H9 (cell line): ENCODE results near the gene DECR2. TPM values are rescaled to one million over a fixed set of nuclear protein-coding genes. Genes with fewer than 3 reads are reported as not detected.

Experiments
- DNase-seq: peaks from one replicate; pipeline ENCODE4 v3.0.0-alpha.2; 2017
- H2AFZ ChIP-seq: one replicate; pipeline ENCODE4 v1.6.1; 2013; ENCODE audit warnings: mild to moderate bottlenecking, low read length, control low read depth, moderate library complexity
- H2AK5ac ChIP-seq: 2 replicates; pipeline ENCODE4 v1.6.1; 2013; ENCODE audit warnings: low read length, control low read depth, mixed read lengths; ENCODE audit not compliant: insufficient read length
- H2BK120ac ChIP-seq: one replicate; pipeline ENCODE4 v1.6.1; 2013; ENCODE audit warnings: low read depth, mild to moderate bottlenecking, low read length, control low read depth, inconsistent platforms; ENCODE audit not compliant: poor library complexity, severe bottlenecking
- H2BK12ac ChIP-seq: 2 replicates; pipeline ENCODE4 v1.6.1; 2013; ENCODE audit warnings: low read length, control low read depth, mixed read lengths, low read depth; ENCODE audit not compliant: insufficient read length
- H2BK15ac ChIP-seq: 2 replicates; pipeline ENCODE4 v1.6.1; 2013; ENCODE audit warnings: low read depth, low read length, control low read depth
- H2BK20ac ChIP-seq: one replicate; pipeline ENCODE4 v1.6.1; 2013; ENCODE audit warnings: low read depth, mild to moderate bottlenecking, low read length, control low read depth, inconsistent platforms; ENCODE audit not compliant: poor library complexity, severe bottlenecking
- H2BK5ac ChIP-seq: 2 replicates; pipeline ENCODE4 v1.6.1; 2013; ENCODE audit warnings: low read length, control low read depth, mixed read lengths; ENCODE audit not compliant: insufficient read length
- H3K14ac ChIP-seq: 2 replicates; pipeline ENCODE4 v1.6.1; 2013; ENCODE audit warnings: low read length, control low read depth; ENCODE audit not compliant: insufficient read depth
- H3K18ac ChIP-seq: 2 replicates; pipeline ENCODE4 v1.6.1; 2013; ENCODE audit warnings: low read depth, mild to moderate bottlenecking, mixed read lengths, low read length, control low read depth; ENCODE audit not compliant: insufficient read length
- H3K23ac ChIP-seq: 2 replicates; pipeline ENCODE4 v1.6.1; 2013; ENCODE audit warnings: low read length, control low read depth, mixed read lengths, low read depth; ENCODE audit not compliant: insufficient read length
- H3K23me2 ChIP-seq: 2 replicates; pipeline ENCODE4 v1.6.1; 2013; ENCODE audit warnings: low read depth, mild to moderate bottlenecking, mixed read lengths, low read length, control low read depth; ENCODE audit not compliant: insufficient read length, poor library complexity, severe bottlenecking
- H3K27ac ChIP-seq: 2 replicates; pipeline ENCODE4 v1.5.1; 2013; ENCODE audit warnings: low read length, control low read depth, mixed read lengths, low read depth; ENCODE audit not compliant: insufficient read length
- H3K27me3 ChIP-seq: 2 replicates; pipeline ENCODE4 v1.6.1; 2013; ENCODE audit warnings: low read length, control low read depth, inconsistent platforms; ENCODE audit not compliant: insufficient read depth
- H3K4ac ChIP-seq: 2 replicates; pipeline ENCODE4 v1.6.1; 2013; ENCODE audit warnings: low read depth, mild to moderate bottlenecking, control low read depth, inconsistent platforms, low read length, moderate library complexity
- H3K4me1 ChIP-seq: 2 replicates; pipeline ENCODE4 v1.6.1; 2013; ENCODE audit warnings: low read length, control low read depth, inconsistent platforms; ENCODE audit not compliant: insufficient read depth
- H3K4me2 ChIP-seq: 2 replicates; pipeline ENCODE4 v1.6.1; 2013; ENCODE audit warnings: low read length, control low read depth, mixed read lengths; ENCODE audit not compliant: insufficient read length, insufficient read depth
- H3K56ac ChIP-seq: 2 replicates; pipeline ENCODE4 v1.6.1; 2013; ENCODE audit warnings: low read depth, mild to moderate bottlenecking, mixed read lengths, low read length, control low read depth; ENCODE audit not compliant: insufficient read length
- H3K79me1 ChIP-seq: 2 replicates; pipeline ENCODE4 v1.6.1; 2013; ENCODE audit warnings: low read depth, mild to moderate bottlenecking, moderate library complexity, low read length, control low read depth, inconsistent platforms; ENCODE audit not compliant: insufficient read depth, poor library complexity, severe bottlenecking
- H3K79me2 ChIP-seq: 2 replicates; pipeline ENCODE4 v1.6.1; 2013; ENCODE audit warnings: low read length, control low read depth, inconsistent platforms; ENCODE audit not compliant: insufficient read depth
- H3K9ac ChIP-seq: 2 replicates; pipeline ENCODE4 v1.6.1; 2013; ENCODE audit warnings: low read length, control low read depth, mixed read lengths; ENCODE audit not compliant: insufficient read length; ENCODE audit errors: extremely low read depth
- H3K9me3 ChIP-seq: one replicate; pipeline ENCODE4 v1.6.1; 2013; ENCODE audit warnings: low read depth, low read length, inconsistent platforms; ENCODE audit not compliant: control insufficient read depth
- H3T11ph ChIP-seq: one replicate; pipeline ENCODE4 v1.6.1; 2013; ENCODE audit warnings: mild to moderate bottlenecking, low read length, control low read depth, inconsistent platforms
- H4K20me1 ChIP-seq: one replicate; pipeline ENCODE4 v1.6.1; 2013; ENCODE audit not compliant: control insufficient read depth, insufficient read length, insufficient read depth
- H4K5ac ChIP-seq: 2 replicates; pipeline ENCODE4 v1.6.1; 2013; ENCODE audit warnings: low read depth, mild to moderate bottlenecking, mixed read lengths, low read length, control low read depth; ENCODE audit not compliant: insufficient read length
- H4K8ac ChIP-seq: replicated peaks from 2 replicates; pipeline ENCODE4 v1.6.1; 2013; ENCODE audit warnings: low read length, control low read depth, mixed read lengths, low read depth; ENCODE audit not compliant: insufficient read length
- H4K91ac ChIP-seq: 2 replicates; pipeline ENCODE4 v1.6.1; 2013; ENCODE audit warnings: low read depth, mild to moderate bottlenecking, moderate library complexity, mixed read lengths, low read length, control low read depth; ENCODE audit not compliant: insufficient read length
- H3K27ac Mint-ChIP-seq, 3 experiments: 2 replicates in 2 of 3; 3 replicates in 1 of 3; pipeline ENCODE4 v1.8.0; 2020 to 2021; ENCODE audit warnings: mixed read lengths in 3 of 3, mild to moderate bottlenecking in 1 of 3, moderate library complexity in 1 of 3
- H3K27me3 Mint-ChIP-seq: 2 replicates; pipeline ENCODE4 v1.8.0; 2021; ENCODE audit warnings: low read depth, mild to moderate bottlenecking, moderate library complexity, mixed read lengths
- H3K36me3 Mint-ChIP-seq, 3 experiments: 2 replicates in 2 of 3; 3 replicates in 1 of 3; pipeline ENCODE4 v1.8.0; 2020 to 2021; ENCODE audit warnings: low read depth in 3 of 3, mixed read lengths in 3 of 3; ENCODE audit not compliant: insufficient read depth in 1 of 3
- H3K4me1 Mint-ChIP-seq, 2 experiments: 2 replicates each; pipeline ENCODE4 v1.8.0; 2020; ENCODE audit warnings: mixed read lengths in 2 of 2
- H3K4me3 Mint-ChIP-seq, 2 experiments: 2 replicates in 1 of 2; 3 replicates in 1 of 2; pipeline ENCODE4 v1.8.0; 2020 to 2021; ENCODE audit warnings: mild to moderate bottlenecking in 2 of 2, mixed read lengths in 2 of 2, moderate library complexity in 1 of 2
- H3K9me3 Mint-ChIP-seq, 2 experiments: 2 replicates in 1 of 2; 3 replicates in 1 of 2; pipeline ENCODE4 v1.8.0; 2020; ENCODE audit warnings: mild to moderate bottlenecking in 2 of 2, mixed read lengths in 2 of 2, moderate library complexity in 1 of 2
- CTCF ChIP-seq: fragments of 200-600 bp; sonication (generic); conservative IDR thresholded peaks from 3 replicates; pipeline ENCODE4 v1.8.0; 2021; ENCODE audit warnings: antibody characterized with exemption, mild to moderate bottlenecking
- WGBS: extraction: QIAGEN DNeasy Blood & Tissue Kit; methylation state at CpG from one replicate; pipeline ENCODE4 v1.1.7; 2013; ENCODE audit warnings: missing lambda C conversion rate, low lambda C conversion rate, mixed read lengths; ENCODE audit not compliant: insufficient read length; ENCODE audit errors: extremely low coverage; 5-methylcytosine and 5-hydroxymethylcytosine counted together
- total RNA-seq: library from RNA; stranded (reverse); gene quantifications from 2 replicates; pipeline ENCODE4 v1.2.1, GENCODE V29; 2021

The DECR2 gene
- total RNA-seq, 1 experiment from 2014 or later = 39.3 TPM

- no peak for DNase-seq
- no peak for TF ChIP-seq CTCF
- no peaks in the 10 kb centered on the region for H3K9me3 ChIP-seq
- no peak overlapping the region for H3K4ac ChIP-seq
- H3T11ph ChIP-seq = no peak overlapping the region
- no peak overlapping the region for H2BK5ac ChIP-seq
- H4K8ac ChIP-seq = no peak overlapping the region
- Mint-ChIP-seq H3K4me3 (no peak overlapping the region), H3K27me3 (no peaks in the 10 kb centered on the region; the same call in 1 of the 2 replicates), H3K9me3 (no peaks in the 10 kb centered on the region), H3K27ac (no peak overlapping the region; a peak in 1 of 7 replicates), H3K36me3 (peaks cover 5 to 45% (median 20%) of the 10 kb centered on the region in 3 experiments), H3K4me1 (peaks cover 12 to 23% of the 10 kb centered on the region in 2 experiments)
- H3K79me2 ChIP-seq = no peaks in the 10 kb centered on the region; the same call in 1 of the 2 replicates
- H3K18ac ChIP-seq = no peak overlapping the region
- no peaks in the 10 kb centered on the region for H4K20me1 ChIP-seq
- H3K9ac ChIP-seq = no peak overlapping the region
- no peak overlapping the region for H3K23ac ChIP-seq
- no peak overlapping the region for H2AFZ ChIP-seq
- no CpG with 5 or more reads among the region's 23 CpGs for WGBS
- H3K4me1 ChIP-seq = no peaks in the 10 kb centered on the region
- no peak overlapping the region for H2BK15ac ChIP-seq
- no peak overlapping the region for H3K4me2 ChIP-seq
- H3K56ac ChIP-seq = no peak overlapping the region
- no peak overlapping the region for H4K91ac ChIP-seq
- no peak overlapping the region for H2BK20ac ChIP-seq
- H3K14ac ChIP-seq = no peak overlapping the region
- no peak overlapping the region for H2BK120ac ChIP-seq
- H3K79me1 ChIP-seq = no peaks in the 10 kb centered on the region
- no peak overlapping the region for H2AK5ac ChIP-seq
- H2BK12ac ChIP-seq = no peak overlapping the region
- no peak overlapping the region for H4K5ac ChIP-seq
- no peak overlapping the region for H3K27ac ChIP-seq
- H3K23me2 ChIP-seq = no peaks in the 10 kb centered on the region
- H3K27me3 ChIP-seq = no peaks in the 10 kb centered on the region
These were observed 26.5 kb upstream of the DECR2 start for GRCh38 chr16:375212-375611.
